ENCODE results near the gene EMSY.

- TF ChIP-seq CTCF (IDR thresholded peaks at IDR 0.05), result no peak
- no peak for TF ChIP-seq POLR2A (IDR thresholded peaks at IDR 0.05)
- TF ChIP-seq POLR2AphosphoS5 (IDR thresholded peaks at IDR 0.05), result no peak
Observed at GRCh38 chr11:76524461-76524860, 79.6 kb downstream of the EMSY start.

All from sigmoid colon (tissue), 4 donors.